NCI-H1694 treated with DMSO at 0.1 percent for 48 hours (cell line): ENCODE results near the gene DCC.

Experiments used
- DNase-seq: peaks from one replicate; lab custom pipeline; 2025; lab: John Stamatoyannopoulos, UW

Gene DCC, protein sequence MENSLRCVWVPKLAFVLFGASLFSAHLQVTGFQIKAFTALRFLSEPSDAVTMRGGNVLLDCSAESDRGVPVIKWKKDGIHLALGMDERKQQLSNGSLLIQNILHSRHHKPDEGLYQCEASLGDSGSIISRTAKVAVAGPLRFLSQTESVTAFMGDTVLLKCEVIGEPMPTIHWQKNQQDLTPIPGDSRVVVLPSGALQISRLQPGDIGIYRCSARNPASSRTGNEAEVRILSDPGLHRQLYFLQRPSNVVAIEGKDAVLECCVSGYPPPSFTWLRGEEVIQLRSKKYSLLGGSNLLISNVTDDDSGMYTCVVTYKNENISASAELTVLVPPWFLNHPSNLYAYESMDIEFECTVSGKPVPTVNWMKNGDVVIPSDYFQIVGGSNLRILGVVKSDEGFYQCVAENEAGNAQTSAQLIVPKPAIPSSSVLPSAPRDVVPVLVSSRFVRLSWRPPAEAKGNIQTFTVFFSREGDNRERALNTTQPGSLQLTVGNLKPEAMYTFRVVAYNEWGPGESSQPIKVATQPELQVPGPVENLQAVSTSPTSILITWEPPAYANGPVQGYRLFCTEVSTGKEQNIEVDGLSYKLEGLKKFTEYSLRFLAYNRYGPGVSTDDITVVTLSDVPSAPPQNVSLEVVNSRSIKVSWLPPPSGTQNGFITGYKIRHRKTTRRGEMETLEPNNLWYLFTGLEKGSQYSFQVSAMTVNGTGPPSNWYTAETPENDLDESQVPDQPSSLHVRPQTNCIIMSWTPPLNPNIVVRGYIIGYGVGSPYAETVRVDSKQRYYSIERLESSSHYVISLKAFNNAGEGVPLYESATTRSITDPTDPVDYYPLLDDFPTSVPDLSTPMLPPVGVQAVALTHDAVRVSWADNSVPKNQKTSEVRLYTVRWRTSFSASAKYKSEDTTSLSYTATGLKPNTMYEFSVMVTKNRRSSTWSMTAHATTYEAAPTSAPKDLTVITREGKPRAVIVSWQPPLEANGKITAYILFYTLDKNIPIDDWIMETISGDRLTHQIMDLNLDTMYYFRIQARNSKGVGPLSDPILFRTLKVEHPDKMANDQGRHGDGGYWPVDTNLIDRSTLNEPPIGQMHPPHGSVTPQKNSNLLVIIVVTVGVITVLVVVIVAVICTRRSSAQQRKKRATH (N-terminal part only)

GRCh38 chr18:52339891-52340371 lies at the start of gene DCC:
DCC (plus strand) TSS chr18:52340197; CDS start chr18:52340788, 591 bp downstream.
- peak; percentile 81 for DNase-seq

GRCh38 chr18:52310651-52311050 lies 29.3 kb upstream of the DCC start:
- no peak for DNase-seq

DNA sequence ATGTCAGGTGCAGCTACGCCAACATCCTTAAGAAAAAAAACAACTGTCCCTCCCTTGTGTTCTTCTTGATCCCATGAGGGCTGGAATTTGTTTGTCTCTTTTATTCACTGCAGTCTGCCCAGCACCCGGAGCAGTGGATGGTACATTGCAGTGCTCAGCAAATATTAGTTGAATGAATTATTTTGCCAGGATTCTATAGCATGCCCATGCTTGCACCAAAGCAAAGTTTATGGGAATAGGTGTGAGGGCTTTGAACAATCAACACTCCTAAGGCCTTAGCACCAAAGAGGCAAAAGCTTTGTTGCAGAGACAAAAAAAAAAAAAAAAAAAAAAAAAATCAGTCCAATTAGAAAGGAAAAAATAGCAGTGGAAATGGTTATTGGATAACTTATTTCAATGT lies 28.7 kb upstream of the DCC start:
- no peak for DNase-seq

DNA sequence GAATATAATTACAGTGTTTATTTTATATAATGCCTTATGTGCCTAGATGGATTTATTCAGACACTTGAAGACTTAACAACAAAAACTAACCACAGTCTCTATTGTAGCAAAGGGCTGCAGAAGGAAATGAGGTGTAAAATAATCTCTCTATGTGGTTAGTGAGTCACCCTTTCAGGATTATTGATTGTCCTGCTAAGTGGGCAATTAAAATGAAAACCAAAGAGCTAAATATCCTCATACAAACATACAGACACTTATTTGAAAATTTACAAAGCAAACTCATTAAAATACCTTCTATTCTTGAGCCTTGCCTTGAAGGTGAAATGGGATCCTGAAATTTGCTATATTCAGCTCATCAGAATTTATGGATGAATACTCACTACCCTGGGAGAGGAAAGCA lies 27.7 kb upstream of the DCC start:
- no peak for DNase-seq

GRCh38 chr18:52313213-52313612 lies 26.8 kb upstream of the DCC start:
- DNase-seq, result no peak

GRCh38 chr18:52319424-52319983 lies 20.5 kb upstream of the DCC start:
- no peak for DNase-seq

DNA sequence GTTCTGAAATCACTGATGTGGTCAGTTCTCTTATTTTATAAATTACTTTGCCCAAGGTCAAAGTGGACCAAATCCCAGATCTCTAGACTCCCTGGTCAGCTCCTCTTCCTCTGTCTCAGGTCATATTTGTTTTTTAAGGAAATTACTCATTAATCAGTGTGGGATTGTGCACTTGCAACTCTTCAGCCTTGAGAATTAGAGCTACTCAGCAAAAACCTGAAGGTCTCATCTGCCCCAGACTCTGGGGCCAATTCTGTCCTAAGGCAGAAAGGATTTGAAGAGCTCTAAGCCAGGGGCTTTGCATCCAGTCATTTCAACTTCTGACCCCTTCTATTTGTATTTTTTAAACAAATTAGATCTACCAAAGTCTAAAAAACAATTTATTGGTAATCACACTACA lies 17.7 kb upstream of the DCC start:
- DNase-seq, result no peak

- no peak for DNase-seq
Observed at GRCh38 chr18:52323802-52324201, 16.2 kb upstream of the DCC start.

DNA sequence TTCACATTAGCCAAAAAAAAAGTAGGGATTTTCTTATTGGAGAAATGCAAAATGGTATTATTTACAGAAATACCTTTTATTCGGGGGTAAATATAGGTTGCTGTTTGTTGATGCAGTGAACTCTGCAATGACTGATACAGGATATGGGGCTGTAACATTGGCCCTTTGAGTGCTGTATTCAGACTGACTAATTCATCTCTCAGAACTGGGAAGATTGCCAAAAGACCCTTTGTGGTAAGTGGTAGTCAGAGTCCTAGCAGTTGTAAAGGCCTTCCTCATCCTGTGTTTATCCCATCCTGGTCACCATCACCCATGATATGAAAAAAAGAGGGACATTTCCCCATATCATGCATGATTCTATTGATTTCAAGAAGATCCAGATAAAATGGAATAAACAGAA lies 14.0 kb upstream of the DCC start:
- no peak for DNase-seq

DNA sequence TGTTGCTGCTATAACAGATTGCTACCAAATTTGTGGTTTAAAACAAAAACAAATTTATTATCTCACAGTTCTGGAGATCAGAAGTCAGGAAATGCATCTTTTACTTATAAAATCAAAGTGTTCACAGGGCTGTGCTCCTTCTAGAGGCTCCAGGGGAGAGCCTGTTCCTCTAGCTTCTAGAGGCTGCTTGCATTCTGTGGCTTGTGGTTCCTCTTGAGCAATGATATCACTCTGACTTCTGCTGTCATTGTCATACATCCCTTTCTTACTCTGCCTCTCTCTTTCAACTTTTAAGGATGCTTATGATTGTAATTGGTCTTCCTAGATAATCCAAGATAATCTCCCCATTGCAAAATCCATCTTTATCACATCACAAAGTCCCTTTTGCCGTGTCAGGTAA lies 6.1 kb upstream of the DCC start:
- DNase-seq, result no peak

- no peak for DNase-seq
Observed at GRCh38 chr18:52334307-52334706, 5.7 kb upstream of the DCC start.

DNA sequence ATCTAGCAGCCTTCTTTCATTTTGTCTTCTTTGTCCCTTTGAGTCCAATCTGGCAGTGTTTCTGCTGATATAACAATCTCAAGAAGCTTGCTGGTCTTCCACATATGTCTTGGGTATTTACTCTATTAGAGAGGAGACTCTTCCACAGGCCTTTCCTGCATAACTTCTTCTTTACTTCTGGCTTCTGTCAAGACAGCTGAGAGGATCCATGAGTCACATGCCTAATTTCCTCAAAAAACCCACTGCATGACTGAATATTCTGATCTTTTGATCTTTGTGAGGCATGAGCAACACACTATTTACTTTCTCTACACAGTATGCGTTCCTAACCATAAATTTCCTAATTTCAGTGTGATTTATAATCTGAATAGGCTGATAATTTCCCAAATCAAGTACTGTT lies 5.1 kb upstream of the DCC start:
- no peak for DNase-seq

GRCh38 chr18:52337276-52337675 lies 2.7 kb upstream of the DCC start:
- no peak for DNase-seq

GRCh38 chr18:52340406-52341102 lies 557 bp downstream of the DCC start:
- no peak for DNase-seq

GRCh38 chr18:52341103-52341432 lies 1.1 kb downstream of the DCC start:
- DNase-seq, result no peak

DNA sequence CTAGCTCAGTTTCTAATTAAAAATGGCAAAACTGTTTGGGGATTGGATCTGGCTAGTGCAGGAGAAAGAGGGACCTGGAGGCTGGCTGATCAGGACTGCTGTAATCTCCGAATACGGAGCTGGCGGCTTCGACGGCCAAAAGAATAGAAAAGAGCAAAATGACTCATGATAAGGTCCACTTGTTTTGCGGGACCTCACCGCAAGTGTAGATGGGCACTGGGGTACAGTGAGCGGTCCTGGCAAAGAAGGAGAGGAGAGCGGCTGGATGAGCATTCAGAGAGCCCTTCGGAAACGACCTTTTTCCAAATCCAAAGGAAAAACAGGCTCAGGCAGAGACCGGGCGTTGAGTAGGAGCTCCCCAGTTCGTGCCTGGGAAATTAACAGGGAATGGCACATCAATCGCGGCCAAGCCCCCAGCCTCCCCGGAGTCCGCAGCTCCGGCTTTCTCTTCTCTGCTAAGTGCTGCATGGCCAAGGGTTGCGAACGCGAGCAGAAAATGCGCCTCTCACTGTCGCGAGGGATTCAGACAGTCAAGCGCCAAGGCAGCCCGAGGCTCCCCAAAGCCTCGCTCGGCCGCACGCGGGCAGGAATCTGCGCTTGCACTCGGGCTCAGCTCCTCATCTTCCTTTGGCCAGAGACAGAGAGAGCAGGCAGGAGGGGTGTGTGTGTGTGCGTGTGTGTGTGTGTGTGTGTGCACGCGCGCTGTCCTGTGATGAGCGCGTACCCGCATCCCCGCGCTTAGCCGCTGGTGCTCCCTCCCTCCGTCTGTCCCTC lies 1.8 kb downstream of the DCC start:
- DNase-seq, result no peak

DNA sequence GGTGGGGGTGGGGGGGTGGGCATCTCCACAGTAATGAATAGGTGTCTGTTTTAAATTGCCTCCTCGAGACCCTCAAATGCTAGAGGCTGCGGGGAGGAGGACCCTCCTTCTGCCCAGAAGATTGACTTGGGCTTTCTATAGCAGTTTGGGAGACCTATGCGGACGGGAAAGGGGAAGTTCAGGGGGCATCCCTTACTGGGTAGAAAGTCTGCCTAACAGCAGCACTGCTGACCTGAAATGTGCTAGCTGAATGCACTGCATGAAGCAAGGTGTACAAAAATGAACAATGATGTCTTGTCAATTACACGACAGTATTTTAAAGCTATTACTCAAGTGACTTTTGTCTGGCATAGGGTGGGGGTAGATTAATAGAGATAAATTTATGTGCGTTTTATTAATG lies 2.5 kb downstream of the DCC start:
- DNase-seq, result no peak

- DNase-seq, result peak; percentile 42
Observed at GRCh38 chr18:52343138-52343537, 3.1 kb downstream of the DCC start.

- DNase-seq, result no peak
Observed at GRCh38 chr18:52343731-52344340, 3.8 kb downstream of the DCC start.

- DNase-seq, result no peak
Observed at GRCh38 chr18:52344881-52345280, 4.9 kb downstream of the DCC start.
